Liver (tissue), 3 donors: ENCODE measurements around the gene P4HB.

Experiments used
- HNF4G ChIP-seq: IDR thresholded peaks from 2 replicates; pipeline ENCODE4 v1.6.1; 2016; ENCODE audit warnings: antibody characterized with exemption
- SP1 ChIP-seq: IDR thresholded peaks from 2 replicates; pipeline ENCODE4 v1.6.1; 2018; ENCODE audit warnings: antibody characterized with exemption, mild to moderate bottlenecking
- TAF1 ChIP-seq: conservative IDR thresholded peaks from 2 replicates; pipeline ENCODE4 v1.6.1; 2016; ENCODE audit warnings: antibody characterized with exemption, mild to moderate bottlenecking
- TF ChIP-seq, protein P1 (sequence below): fragments of 150-350 bp; IDR thresholded peaks from 2 replicates; pipeline ENCODE4 v1.5.1; 2017; ENCODE audit warnings: improper control_type of control experiment, low read depth, low read length; ENCODE audit not compliant: missing input control
- TF ChIP-seq, protein P2 (sequence below): IDR thresholded peaks from 2 replicates; pipeline ENCODE4 v1.6.1; 2016; ENCODE audit warnings: antibody characterized with exemption
- TF ChIP-seq, protein P3 (sequence below): IDR thresholded peaks from 2 replicates; pipeline ENCODE4 v1.6.1; 2016; ENCODE audit warnings: antibody characterized with exemption
- donor health status: healthy.
- donor health status: healthy.

DNA sequence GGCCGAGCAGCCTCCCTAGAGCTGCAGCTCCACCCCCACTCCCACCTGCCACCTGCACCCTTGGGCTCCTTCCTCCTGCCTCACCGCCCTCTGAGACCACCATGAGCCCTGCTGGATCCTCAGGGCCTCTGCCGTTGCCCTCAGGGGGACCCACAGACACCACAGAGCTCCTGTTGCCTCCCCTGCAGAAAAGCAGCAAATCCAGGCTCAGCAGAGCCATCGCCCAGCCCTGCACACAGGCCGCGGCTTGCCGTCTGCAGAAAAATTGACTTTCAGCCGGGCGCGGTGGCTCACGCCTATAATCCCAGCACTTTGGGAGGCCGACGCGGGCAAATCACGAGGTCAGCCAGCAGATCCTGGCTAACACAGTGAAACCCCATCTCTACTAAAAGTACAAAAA is 18.5 kb downstream of the P4HB start:
- TF ChIP-seq SP1, result no peak
- TF ChIP-seq, protein P1, sequence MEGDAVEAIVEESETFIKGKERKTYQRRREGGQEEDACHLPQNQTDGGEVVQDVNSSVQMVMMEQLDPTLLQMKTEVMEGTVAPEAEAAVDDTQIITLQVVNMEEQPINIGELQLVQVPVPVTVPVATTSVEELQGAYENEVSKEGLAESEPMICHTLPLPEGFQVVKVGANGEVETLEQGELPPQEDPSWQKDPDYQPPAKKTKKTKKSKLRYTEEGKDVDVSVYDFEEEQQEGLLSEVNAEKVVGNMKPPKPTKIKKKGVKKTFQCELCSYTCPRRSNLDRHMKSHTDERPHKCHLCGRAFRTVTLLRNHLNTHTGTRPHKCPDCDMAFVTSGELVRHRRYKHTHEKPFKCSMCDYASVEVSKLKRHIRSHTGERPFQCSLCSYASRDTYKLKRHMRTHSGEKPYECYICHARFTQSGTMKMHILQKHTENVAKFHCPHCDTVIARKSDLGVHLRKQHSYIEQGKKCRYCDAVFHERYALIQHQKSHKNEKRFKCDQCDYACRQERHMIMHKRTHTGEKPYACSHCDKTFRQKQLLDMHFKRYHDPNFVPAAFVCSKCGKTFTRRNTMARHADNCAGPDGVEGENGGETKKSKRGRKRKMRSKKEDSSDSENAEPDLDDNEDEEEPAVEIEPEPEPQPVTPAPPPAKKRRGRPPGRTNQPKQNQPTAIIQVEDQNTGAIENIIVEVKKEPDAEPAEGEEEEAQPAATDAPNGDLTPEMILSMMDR, result no peak
- TF ChIP-seq, protein P2, sequence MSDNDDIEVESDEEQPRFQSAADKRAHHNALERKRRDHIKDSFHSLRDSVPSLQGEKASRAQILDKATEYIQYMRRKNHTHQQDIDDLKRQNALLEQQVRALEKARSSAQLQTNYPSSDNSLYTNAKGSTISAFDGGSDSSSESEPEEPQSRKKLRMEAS, result no peak
- TF ChIP-seq TAF1, result no peak
- no peak for TF ChIP-seq HNF4G
- TF ChIP-seq, protein P3, sequence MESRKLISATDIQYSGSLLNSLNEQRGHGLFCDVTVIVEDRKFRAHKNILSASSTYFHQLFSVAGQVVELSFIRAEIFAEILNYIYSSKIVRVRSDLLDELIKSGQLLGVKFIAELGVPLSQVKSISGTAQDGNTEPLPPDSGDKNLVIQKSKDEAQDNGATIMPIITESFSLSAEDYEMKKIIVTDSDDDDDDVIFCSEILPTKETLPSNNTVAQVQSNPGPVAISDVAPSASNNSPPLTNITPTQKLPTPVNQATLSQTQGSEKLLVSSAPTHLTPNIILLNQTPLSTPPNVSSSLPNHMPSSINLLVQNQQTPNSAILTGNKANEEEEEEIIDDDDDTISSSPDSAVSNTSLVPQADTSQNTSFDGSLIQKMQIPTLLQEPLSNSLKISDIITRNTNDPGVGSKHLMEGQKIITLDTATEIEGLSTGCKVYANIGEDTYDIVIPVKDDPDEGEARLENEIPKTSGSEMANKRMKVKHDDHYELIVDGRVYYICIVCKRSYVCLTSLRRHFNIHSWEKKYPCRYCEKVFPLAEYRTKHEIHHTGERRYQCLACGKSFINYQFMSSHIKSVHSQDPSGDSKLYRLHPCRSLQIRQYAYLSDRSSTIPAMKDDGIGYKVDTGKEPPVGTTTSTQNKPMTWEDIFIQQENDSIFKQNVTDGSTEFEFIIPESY, result no peak
